HG02588 (cell line): ENCODE measurements around the gene WRAP53.

ENCODE experiments used
- ATAC-seq: cut with Tn5 transposase; IDR thresholded peaks from one replicate; pipeline ENCODE4 v1.9.1; 2021; ENCODE audit warnings: mild to moderate bottlenecking, moderate library complexity; ENCODE audit not compliant: unreplicated experiment

Gene WRAP53

GRCh38 chr17:7677388-7678067, 10.7 kb upstream of the WRAP53 start:
- no peak for ATAC-seq

DNA sequence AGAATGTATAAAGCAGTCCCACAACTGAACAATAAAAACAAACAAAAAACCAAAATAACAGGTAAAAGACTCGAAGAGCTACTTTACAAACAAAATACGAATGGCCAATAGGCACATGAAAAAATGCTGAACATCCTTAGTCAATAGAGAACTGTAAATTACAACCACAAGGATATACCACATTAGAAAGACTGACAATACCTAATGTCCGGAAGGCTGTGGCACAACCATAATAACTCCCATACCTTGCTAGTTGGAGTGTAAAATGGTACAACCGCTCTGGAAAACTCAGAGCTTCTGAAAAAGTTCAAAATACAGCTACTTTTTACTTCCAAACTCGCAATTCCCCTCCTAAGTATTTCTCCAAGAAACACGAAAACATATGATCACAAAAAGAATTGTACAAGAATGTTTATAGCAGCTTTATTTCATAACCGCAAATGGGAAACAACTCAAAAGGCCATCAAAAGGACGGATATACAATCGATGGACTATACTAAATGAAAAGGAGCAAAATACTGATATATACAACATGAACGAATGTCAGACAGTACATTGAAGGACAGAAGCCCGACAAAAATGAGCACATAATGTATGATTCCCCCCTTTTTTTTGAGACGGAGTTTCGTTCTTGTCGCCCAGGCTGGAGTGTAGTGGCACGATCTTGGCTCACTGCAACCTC, 3.3 kb upstream of the WRAP53 start:
- ATAC-seq, result no peak

DNA sequence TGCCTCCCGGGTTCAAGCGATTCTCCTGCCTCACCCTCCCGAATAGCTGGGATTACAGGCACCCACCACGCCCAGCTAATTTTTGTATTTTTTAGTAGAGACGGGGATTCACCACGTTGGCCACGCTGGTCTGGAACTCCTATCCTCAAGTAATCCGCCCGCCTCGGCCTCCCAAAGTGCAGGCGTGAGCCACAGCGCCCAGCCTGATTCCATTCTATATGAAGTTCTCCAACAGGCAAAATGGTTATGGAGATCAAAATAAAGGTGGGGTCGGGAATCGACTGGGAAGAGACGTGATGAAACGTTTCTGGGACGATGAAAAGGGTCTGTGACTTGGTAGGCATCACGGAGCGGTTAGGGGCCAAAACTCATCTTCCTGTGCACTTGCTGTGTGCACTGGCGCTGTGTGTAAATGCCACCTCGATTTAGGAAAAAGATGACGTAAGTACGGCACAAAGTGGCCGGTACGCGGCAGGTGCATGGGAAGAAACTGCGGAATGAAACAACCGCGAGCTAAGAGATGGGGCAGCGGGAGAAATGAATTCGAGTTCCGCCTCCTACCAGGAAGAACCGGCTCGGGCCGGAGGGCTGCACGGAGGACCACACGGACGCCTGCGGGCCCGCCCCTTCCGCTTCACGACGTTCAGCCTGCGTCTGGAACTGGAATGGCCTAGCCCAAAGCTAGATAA, 2.6 kb upstream of the WRAP53 start:
- peak; percentile 52 for ATAC-seq

GRCh38 chr17:7686222-7687071, 1.8 kb upstream of the WRAP53 start:
- ATAC-seq, result peak; percentile 41

GRCh38 chr17:7687072-7687907, 987 bp upstream of the WRAP53 start, which contains the start of gene TP53:
Gene TP53, minus strand, starts transcription at chr17:7687490. Its CDS starts 10,896 bp downstream, at chr17:7676594.
- ATAC-seq, result peak; percentile 34

DNA sequence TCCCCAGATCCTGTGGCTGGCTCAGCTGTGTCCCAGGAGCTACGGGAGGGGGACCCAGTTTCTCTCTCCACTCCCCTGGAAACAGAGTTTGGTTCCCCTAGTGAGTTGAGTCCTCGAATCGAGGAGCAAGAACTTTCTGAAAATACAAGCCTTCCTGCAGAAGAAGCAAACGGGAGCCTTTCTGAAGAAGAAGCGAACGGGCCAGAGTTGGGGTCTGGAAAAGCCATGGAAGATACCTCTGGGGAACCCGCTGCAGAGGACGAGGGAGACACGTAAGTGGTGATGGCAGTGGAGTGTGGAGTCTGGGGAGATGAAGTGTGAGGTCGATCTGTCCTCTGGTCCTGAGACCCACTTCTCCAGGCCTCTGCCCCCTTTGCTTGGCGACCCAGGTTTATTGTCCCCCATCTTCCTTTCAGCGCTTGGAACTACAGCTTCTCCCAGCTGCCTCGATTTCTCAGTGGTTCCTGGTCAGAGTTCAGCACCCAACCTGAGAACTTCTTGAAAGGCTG, 585 bp downstream of the WRAP53 start:
- ATAC-seq, result no peak

DNA sequence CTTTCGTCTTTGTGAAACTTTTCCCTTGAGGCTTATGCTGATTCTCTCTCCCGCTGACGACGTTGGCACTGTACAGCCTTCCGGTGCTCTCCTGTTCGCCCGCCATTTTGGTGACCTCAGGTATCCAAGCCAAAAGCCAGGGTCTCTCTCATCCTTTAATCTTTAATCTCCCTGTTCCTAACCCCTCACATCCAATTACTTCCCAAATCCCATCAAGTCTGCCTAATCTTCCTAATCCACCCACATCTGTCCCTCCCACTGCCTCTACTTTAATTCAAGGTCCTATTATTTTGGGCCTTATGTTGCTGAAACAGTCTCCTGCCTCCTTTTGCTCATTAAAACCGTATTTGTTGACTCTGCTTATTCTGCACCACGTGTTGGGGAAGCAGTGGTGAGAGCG, 7.3 kb downstream of the WRAP53 start:
- ATAC-seq, result no peak

DNA sequence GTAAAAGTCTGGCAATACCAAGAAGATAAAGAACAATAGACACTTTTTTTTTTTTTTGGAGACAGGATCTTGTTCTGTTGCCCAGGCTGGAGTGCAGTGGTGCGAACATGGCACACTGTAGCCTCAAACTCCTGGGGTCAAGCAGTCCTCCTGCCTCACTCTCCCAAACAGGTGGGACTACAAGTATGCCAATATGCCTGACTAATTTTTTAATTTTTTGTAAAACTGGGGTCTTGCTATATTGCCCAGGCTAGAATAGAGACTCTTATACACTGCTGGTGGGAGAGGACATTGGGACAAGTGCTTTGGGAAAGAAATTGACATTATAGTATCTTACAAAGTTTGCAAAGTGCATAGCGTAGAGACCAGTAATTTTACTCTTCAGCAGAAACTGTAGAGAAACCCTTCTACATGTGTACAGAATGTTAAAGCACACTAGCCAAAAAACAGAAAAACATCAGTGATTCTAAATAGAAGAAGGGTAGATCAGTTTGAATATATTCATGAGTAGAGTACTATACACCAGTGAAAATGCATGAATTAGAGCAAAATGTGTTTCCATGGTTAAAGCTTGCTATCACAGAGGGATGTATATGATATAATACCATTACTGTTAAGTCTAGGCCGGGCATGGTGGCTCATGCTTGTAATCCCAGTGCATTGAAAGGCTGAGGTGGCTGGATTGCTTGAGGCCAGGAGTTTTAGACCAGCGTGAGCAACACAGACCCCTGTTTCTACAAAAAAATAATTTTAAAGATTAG, 9.7 kb downstream of the WRAP53 start:
- ATAC-seq, result no peak

GRCh38 chr17:7700510-7700909, 12.2 kb downstream of the WRAP53 start:
- no peak for ATAC-seq

DNA sequence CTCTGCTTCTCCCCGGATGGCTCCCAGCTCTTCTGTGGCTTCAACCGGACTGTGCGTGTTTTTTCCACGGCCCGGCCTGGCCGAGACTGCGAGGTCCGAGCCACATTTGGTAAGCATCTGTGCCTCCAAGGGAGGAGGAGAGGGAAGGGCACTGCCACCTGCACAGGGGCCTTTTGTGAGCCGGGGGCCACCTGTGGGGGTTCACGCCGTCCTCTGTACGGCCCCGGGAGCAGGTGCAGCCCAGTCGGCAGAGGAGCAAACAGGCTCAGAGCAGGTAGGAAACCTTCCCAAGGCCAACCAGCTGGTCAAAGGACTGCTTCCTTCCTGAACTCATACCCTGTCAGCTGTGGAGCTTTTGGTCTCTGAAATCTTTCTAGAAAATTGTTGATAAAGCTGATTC, 13.4 kb downstream of the WRAP53 start:
- no peak for ATAC-seq

DNA sequence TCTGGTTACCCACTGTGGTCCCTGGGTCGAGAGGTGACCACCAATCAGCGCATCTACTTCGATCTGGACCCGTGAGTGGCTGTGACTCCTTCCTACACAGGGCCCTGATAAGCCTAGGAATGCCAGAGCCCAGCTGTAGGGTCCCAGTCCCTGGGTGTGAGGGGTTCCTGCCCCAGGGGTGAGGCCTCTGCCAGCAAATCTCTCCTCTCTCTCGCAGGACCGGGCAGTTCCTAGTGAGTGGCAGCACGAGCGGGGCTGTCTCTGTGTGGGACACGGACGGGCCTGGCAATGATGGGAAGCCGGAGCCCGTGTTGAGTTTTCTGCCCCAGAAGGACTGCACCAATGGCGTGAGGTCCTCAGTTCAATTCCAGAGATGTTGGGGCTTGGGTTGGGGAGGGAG, 14.5 kb downstream of the WRAP53 start:
- no peak for ATAC-seq

- no peak for ATAC-seq
Measured at GRCh38 chr17:7703584-7704479, 15.6 kb downstream of the WRAP53 start.

DNA sequence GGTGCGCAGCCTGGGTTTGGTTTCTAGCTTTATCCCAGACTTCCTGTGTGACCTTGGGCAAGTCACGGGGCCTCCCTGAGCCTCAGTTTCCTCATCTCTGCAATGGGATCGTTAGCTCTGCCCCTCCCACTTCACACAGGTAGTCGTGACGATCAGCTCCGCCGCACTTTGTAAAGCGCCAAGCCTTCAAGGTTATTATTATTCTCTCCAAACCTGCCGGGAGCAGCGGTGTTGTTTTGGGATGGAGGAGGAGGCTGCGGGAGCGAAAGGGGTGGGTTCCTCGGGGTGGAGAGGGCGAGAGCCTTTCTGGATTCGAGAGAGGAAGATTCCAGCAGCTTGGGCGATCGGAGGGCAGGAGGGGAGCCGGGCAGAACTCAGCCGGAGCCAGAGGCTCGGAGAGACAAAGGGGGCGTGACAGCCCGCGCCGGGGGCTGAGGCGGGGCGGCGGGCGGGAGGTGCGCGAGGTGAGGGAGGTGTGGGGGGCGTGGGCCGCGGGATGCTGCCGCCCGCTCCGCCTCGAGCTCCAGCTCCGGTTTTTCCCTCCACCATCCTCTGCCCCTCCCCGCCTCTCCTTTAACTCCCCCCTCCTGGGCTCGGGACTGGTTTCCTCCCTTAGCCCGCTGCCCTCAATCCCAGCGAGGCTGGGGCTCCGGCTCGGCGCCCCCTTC, 16.5 kb downstream of the WRAP53 start, which contains the start of gene EFNB3:
Gene EFNB3 (plus strand): TSS at position 602 of the 668 bp plus-strand sequence. CDS start 397 bp downstream, outside the sequence.
- no peak for ATAC-seq

- ATAC-seq, result no peak
Measured at GRCh38 chr17:7705269-7706255, 17.3 kb downstream of the WRAP53 start.

DNA sequence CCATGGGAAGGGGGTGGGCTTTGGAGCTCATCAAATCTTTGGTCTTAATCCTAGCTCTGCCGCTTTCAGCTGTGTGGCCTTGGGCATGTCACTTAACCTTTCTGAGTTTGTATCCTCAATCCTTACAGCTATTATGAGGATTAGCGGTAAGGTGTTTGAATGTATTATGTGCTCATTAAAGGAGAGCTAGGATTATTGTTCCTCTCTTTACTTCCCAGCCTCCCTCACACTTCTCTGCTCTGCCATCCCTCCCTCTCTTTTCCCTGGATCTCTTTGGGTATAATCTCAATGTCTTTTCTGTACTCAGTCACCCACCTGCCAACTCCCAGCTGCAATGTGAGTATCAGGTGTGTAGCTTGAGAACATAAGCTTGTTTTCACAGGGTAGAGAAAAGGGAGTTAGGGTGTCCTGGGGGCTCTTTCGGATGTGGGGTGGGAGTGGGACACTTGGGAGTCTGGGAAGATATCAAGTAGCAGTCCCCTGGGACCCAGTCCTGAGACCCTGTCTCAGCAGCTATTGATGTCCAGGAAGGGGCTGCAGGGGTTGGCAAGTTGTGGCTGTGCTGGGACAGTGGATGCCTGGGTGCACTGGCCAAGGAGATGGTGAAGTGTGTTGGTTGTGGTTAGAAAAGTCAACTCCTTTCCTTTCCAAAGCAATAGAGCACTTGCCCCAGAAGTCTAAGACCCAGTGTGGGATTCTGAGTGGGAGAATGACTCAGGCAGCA, 18.5 kb downstream of the WRAP53 start:
- no peak for ATAC-seq

DNA sequence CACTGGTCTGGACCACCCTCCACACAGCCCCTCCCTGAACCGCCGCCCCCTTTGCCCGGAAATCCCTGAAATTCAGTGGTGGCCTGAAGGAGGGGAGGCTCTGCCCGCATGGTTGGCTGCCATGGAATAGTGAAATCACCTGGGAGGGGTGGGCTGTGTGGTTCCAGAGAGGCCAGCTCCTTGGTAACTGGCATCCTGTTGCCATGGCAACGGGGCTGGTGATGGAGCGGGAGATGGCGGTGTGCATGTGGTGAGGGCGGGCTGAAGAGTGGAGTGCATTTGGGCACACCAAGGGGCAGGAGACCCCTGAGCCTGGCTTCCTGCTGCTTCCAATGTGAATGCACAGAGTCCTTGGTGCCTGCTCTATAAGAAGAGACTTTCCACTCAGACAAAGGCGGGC, 19.2 kb downstream of the WRAP53 start:
- ATAC-seq, result no peak
